ENCODE measurements around the gene DAB2IP.

DAB2IP gene

GRCh38 chr9:121663591-121663990, 12.2 kb downstream of the DAB2IP start:
- DNase-seq (ENCODE audit: low read depth) = no peak

- no peak for DNase-seq (ENCODE audit: low read depth)
Observed at GRCh38 chr9:121666294-121666693, 14.9 kb downstream of the DAB2IP start.

- no peak for DNase-seq (ENCODE audit: low read depth)
Observed at GRCh38 chr9:121667214-121667613, 15.8 kb downstream of the DAB2IP start.

GRCh38 chr9:121667890-121668289, 16.5 kb downstream of the DAB2IP start:
- DNase-seq (ENCODE audit: low read depth) = no peak

GRCh38 chr9:121670431-121670830, 19.0 kb downstream of the DAB2IP start:
- DNase-seq (ENCODE audit: low read depth) = no peak

- no peak for DNase-seq (ENCODE audit: low read depth)
Observed at GRCh38 chr9:121671612-121672155, 20.2 kb downstream of the DAB2IP start.

- DNase-seq (ENCODE audit: low read depth) = no peak
Observed at GRCh38 chr9:121672213-121672612, 20.8 kb downstream of the DAB2IP start.

GRCh38 chr9:121672986-121673385, 21.6 kb downstream of the DAB2IP start:
- DNase-seq (ENCODE audit: low read depth) = no peak

GRCh38 chr9:121673576-121673975, 22.1 kb downstream of the DAB2IP start:
- DNase-seq (ENCODE audit: low read depth) = no peak

- DNase-seq (ENCODE audit: low read depth) = no peak
Observed at GRCh38 chr9:121674017-121674416, 22.6 kb downstream of the DAB2IP start.

GRCh38 chr9:121674952-121675351, 23.5 kb downstream of the DAB2IP start:
- DNase-seq (ENCODE audit: low read depth) = no peak

GRCh38 chr9:121675381-121675780, 23.9 kb downstream of the DAB2IP start:
- no peak for DNase-seq (ENCODE audit: low read depth)

- DNase-seq (ENCODE audit: low read depth) = no peak
Observed at GRCh38 chr9:121675969-121676822, 24.8 kb downstream of the DAB2IP start.

GRCh38 chr9:121676926-121677325, 25.5 kb downstream of the DAB2IP start:
- DNase-seq (ENCODE audit: low read depth) = no peak

GRCh38 chr9:121678501-121679022, 27.1 kb downstream of the DAB2IP start:
- no peak for DNase-seq (ENCODE audit: low read depth)

GRCh38 chr9:121679901-121680635, 28.6 kb downstream of the DAB2IP start:
- no peak for DNase-seq (ENCODE audit: low read depth)

GRCh38 chr9:121681404-121681803, 30.0 kb downstream of the DAB2IP start:
- DNase-seq (ENCODE audit: low read depth) = no peak

- no peak for DNase-seq (ENCODE audit: low read depth)
Observed at GRCh38 chr9:121682201-121682600, 30.8 kb downstream of the DAB2IP start.

- no peak for DNase-seq (ENCODE audit: low read depth)
Observed at GRCh38 chr9:121682926-121683515, 31.6 kb downstream of the DAB2IP start.

GRCh38 chr9:121683652-121684051, 32.2 kb downstream of the DAB2IP start:
- DNase-seq (ENCODE audit: low read depth) = no peak

GRCh38 chr9:121684381-121685145, 33.1 kb downstream of the DAB2IP start:
- DNase-seq (ENCODE audit: low read depth) = no peak

Data from stimulated activated CD8-positive, alpha-beta memory T cell treated with anti-CD3 and anti-CD28 coated beads, Interleukin-15, amount 100 ng/mL, for 1 hour (primary cell).